Lung (tissue), 12 donors: ENCODE data around the gene LMAN2. TPM values are rescaled to one million over a fixed set of nuclear protein-coding genes. Genes with fewer than 3 reads are reported as not detected.

ENCODE experiments used
- ATAC-seq: fragments of 200-7000 bp; cut with Tn5 transposase; one replicate; pipeline ENCODE4 v1.9.1; 2020; ENCODE audit warnings: moderate number of reproducible peaks; ENCODE audit not compliant: insufficient read depth, low FRiP score
- DNase-seq, 3 donors: peaks; one replicate each; pipeline ENCODE4 v3.0.0-alpha.2; 2013 to 2017
- H3K27ac ChIP-seq, 2 donors: one replicate each; pipeline ENCODE4 v1.5.1; 2013; ENCODE audit warnings: mild to moderate bottlenecking in 2 of 2, moderate library complexity in 2 of 2, control low read depth in 1 of 2, inconsistent platforms in 1 of 2, low read depth in 1 of 2, low read length in 1 of 2
- H3K27me3 ChIP-seq, 3 donors: one replicate each; pipeline ENCODE4 v1.5.1; 2013; ENCODE audit warnings: low read length in 2 of 3; ENCODE audit not compliant: control insufficient read depth in 3 of 3, insufficient read depth in 3 of 3
- H3K36me3 ChIP-seq, 4 donors: one replicate each; pipeline ENCODE4 v1.5.1; 2013; ENCODE audit warnings: low read length in 4 of 4, mild to moderate bottlenecking in 1 of 4, moderate library complexity in 1 of 4; ENCODE audit not compliant: control insufficient read depth in 4 of 4, insufficient read depth in 4 of 4
- H3K4me1 ChIP-seq, 5 donors: one replicate each; pipeline ENCODE4 v1.5.1; 2013; ENCODE audit warnings: low read length in 5 of 5, mild to moderate bottlenecking in 2 of 5, moderate library complexity in 1 of 5; ENCODE audit not compliant: control insufficient read depth in 5 of 5, insufficient read depth in 5 of 5
- H3K4me3 ChIP-seq: one replicate; pipeline ENCODE4 v1.5.1; 2013; ENCODE audit warnings: mild to moderate bottlenecking, control low read depth, moderate library complexity
- H3K9ac ChIP-seq, 2 donors: one replicate each; pipeline ENCODE4 v1.5.1; 2013; ENCODE audit warnings: low read length in 2 of 2, control low read depth in 1 of 2; ENCODE audit not compliant: insufficient read depth in 1 of 2
- H3K9me3 ChIP-seq, 4 donors: one replicate each; pipeline ENCODE4 v1.5.1; 2013; ENCODE audit warnings: low read length in 3 of 4, mild to moderate bottlenecking in 1 of 4, moderate library complexity in 1 of 4; ENCODE audit not compliant: control insufficient read depth in 4 of 4, insufficient read depth in 3 of 4
- WGBS, 2 donors: extraction: QIAGEN DNeasy Blood & Tissue Kit; methylation state at CpG; one replicate each; pipeline ENCODE4 v1.1.7; 2013; 5-methylcytosine and 5-hydroxymethylcytosine counted together
- polyA plus RNA-seq, 2 donors: library from polyadenylated mRNA; stranded (reverse); fragments of 200-250 nt; gene quantifications; one replicate each; pipeline ENCODE4 v1.2.1, GENCODE V29; 2013
- total RNA-seq, 2 donors: library from RNA; depleted of rRNA in 1 of 2; stranded (reverse); fragments of >200 nt in 1 of 2; gene quantifications; one replicate each; pipeline ENCODE4 v1.2.1, GENCODE V29; 2014 to 2021
- TF ChIP-seq, protein P1 (sequence below): IDR thresholded peaks from 2 replicates; pipeline ENCODE4 v1.5.1; 2012; ENCODE audit warnings: mild to moderate bottlenecking; ENCODE audit errors: control extremely low read depth, extremely low read depth
- donor health status: control.
- donor health status: control.
- donor health status: Bipolar disorder and iron deficiency.
- donor health status: healthy.
- donor health status: DM: yes; HTN: yes; CAD: no.

Gene LMAN2
- total and polyA plus RNA-seq, 4 donors: 101 to 316 (median 181) TPM

DNA sequence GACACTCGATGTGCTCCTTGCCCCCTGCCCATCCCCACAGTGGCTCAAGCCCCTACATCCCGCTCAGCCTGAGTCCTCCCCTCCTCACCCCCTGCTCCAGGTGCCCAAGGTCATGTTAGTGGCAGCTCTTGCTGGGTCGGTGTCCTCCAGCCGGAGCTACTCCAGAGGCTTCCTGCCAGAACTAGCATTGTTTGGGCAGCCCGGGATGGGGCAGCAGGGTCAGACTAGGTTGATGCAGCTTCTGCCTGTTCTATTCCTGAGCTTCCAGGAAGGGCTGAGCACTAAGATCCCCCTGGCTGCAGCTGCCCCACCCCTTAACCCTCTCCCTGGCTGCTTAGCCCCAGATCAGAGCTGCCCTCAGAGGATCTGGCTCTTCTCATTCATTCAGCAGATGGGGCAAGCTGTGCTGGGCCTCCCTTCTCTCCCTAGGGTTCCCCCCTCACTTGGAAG lies 6.9 kb upstream of the LMAN2 start:
- H3K9ac ChIP-seq: no peak overlapping the region

DNA sequence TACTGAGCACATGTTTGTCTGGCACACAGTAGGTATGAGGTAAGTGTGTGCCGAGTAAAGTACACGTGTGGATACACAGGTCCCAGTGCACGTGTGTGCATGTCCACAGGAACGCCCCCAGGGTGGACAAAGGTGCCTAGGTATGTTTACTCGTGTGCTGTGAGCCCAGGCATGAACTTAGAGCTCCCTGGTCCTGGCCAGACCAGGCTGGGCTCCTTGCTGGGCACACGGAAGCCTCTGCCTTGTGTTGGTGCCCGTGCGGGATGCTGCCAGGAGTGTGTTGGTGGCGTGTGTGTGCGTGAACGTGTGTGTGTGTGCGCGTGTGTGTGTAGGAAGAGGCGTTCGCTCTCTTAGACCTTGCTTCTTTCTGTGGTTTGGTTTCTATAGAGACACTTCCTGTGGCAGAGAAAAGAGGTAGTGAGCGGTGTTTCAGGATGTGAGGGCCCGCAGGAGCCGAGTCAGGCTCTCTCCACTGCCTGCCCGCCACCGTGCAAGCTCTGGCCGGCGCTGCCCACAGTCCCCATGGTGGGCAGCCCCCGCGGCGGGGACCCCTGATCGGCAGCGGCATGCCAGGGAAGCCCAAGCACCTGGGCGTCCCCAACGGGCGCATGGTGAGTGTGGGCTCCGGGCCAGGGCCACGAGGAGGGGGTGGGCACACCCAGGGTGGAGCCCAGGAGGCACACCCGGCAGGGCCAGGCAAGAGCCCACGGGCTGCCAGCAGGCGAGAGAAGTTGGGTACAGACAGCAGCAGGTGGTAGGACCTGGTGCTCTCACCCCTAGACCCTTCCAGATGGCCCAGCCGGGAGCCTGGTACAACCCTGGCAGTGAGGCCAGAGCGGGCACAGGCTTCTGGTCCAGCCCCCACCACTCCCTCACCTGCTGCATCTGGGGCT lies 6.2 kb upstream of the LMAN2 start, which contains the start of gene RGS14:
RGS14 (plus strand) TSS at position 466 of the 893 bp plus-strand sequence; CDS start at position 567, 101 bp downstream.
- DNase-seq: peak in 2 of 3 donors; percentile 26 to 38
- peak within 1 kb of the TSS; percentile 2 for H3K4me3 ChIP-seq
- no peaks in the 10 kb centered on the region for H3K36me3 ChIP-seq
- peaks cover 0 to 2% (median 0%) of the 10 kb centered on the region in 3 donors for H3K27me3 ChIP-seq
- no peak within 1 kb of the TSS for H3K9ac ChIP-seq
- H3K9me3 ChIP-seq: no peaks in the 10 kb centered on the region
- TF ChIP-seq, protein P1, sequence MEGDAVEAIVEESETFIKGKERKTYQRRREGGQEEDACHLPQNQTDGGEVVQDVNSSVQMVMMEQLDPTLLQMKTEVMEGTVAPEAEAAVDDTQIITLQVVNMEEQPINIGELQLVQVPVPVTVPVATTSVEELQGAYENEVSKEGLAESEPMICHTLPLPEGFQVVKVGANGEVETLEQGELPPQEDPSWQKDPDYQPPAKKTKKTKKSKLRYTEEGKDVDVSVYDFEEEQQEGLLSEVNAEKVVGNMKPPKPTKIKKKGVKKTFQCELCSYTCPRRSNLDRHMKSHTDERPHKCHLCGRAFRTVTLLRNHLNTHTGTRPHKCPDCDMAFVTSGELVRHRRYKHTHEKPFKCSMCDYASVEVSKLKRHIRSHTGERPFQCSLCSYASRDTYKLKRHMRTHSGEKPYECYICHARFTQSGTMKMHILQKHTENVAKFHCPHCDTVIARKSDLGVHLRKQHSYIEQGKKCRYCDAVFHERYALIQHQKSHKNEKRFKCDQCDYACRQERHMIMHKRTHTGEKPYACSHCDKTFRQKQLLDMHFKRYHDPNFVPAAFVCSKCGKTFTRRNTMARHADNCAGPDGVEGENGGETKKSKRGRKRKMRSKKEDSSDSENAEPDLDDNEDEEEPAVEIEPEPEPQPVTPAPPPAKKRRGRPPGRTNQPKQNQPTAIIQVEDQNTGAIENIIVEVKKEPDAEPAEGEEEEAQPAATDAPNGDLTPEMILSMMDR: no peak
- peaks cover 0 to 4% (median 0%) of the 10 kb centered on the region in 5 donors for H3K4me1 ChIP-seq
- 19 to 29% methylated on average over 37 of the region's 37 CpGs for WGBS, 2 donors
- H3K27ac ChIP-seq: peak within 1 kb of the TSS in 1 of 2 donors; percentile 26
- peak; percentile 72 for ATAC-seq

More for the DNA sequence above, 6.9 kb upstream of the LMAN2 start:
- H3K27ac ChIP-seq: no peak overlapping the region
- H3K27me3 ChIP-seq: peaks cover 0 to 2% (median 0%) of the 10 kb centered on the region in 3 donors
- peak overlapping the region; percentile 2 for H3K4me3 ChIP-seq
- ATAC-seq: no peak
- 14 to 34% methylated on average over 5 of the region's 5 CpGs for WGBS, 2 donors
- no peak for DNase-seq
- TF ChIP-seq, protein P1: no peak
- H3K36me3 ChIP-seq: no peaks in the 10 kb centered on the region
- peaks cover 0 to 5% (median 3%) of the 10 kb centered on the region in 5 donors for H3K4me1 ChIP-seq
- no peaks in the 10 kb centered on the region for H3K9me3 ChIP-seq

DNA sequence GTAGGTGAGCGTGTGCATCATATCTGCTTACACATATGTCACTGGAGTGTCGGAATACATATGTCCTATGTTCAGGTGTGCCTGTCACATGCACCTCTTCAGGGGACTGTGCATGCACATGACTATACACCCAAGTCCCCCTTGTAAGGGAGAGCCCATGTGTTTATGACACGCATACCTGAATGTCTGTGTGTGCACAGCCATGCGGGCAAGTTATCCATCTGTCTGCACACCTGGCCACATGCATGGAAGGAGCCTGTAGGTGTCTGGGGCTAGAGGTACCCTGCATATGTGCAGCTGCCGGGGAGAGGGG lies 5.6 kb upstream of the LMAN2 start:
- no peak overlapping the region for H3K9ac ChIP-seq
- no peaks in the 10 kb centered on the region for H3K9me3 ChIP-seq
- peaks cover 0 to 2% (median 0%) of the 10 kb centered on the region in 3 donors for H3K27me3 ChIP-seq
- WGBS, 2 donors: 54 to 86% methylated on average over 5 of the region's 5 CpGs
- TF ChIP-seq, protein P1: no peak
- H3K4me1 ChIP-seq: peaks cover 0 to 4% (median 2%) of the 10 kb centered on the region in 5 donors
- H3K4me3 ChIP-seq: no peak overlapping the region
- ATAC-seq: no peak
- DNase-seq: no peak
- no peaks in the 10 kb centered on the region for H3K36me3 ChIP-seq
- H3K27ac ChIP-seq: no peak overlapping the region
